Measurements from ENCODE around the gene MRTO4.
"Not testable (repeated sequence)": the region's sequence is repeated elsewhere in the genome, so short reads cannot be mapped to it uniquely, and the experiment has no call there.

Gene MRTO4

DNA sequence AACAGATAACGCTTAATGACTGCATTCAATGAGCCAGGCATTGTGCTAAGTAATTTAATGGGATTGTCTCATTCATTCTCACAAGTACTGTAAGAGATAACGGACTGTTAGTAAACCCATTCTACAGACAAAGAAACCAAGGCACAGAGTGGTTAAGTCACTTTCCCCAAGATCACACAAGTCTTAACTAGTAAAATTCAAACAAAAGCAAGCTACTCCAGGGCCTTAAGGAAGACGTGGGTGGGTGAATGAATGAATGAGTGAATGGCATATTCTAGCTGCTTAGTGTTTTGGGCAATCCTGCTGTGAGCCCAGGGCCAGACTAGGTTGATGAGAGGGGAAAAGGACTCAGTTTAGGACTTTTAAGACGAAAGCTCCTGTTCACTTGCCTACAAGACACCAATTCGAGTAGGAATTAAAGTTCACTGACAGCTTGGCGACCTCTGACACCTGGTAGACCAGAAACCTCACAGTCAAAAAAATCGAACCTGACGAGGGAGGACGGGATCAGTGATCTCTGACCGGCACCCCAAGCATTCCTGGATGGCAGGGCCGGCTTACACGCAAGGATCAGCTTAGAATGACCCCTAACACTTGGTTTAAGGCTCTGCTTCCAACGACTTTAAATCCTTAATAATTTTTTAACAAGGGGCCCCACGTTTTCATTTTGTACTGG, 838 bp upstream of the MRTO4 start:
- peak overlapping the region; percentile 100 for H3K4me3 ChIP-seq (ENCODE audit: low read length)
- TF ChIP-seq ZNF274 (IDR thresholded peaks at IDR 0.05; ENCODE audit: low read depth, low read length): no peak

DNA sequence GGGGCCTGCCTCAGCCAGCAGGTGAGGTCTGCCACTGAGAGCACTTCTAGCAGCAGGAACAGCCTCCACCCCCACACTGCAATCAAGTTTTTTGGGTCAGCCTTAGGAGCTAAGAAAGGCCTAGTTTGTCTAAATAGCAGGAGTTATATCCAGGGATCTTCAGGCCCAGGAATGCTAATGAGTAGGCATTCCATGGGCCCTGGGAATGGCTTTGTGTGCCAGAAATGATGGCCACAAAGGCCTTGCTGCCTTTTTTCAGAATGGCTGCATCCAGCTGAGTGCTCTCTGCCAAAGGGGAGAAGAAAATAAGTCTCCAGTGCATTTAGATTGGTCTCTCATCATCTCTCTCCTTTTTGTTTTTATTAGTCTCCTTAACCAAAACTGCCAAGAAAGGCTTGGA, 2.8 kb downstream of the MRTO4 start:
- no peak for TF ChIP-seq ZNF274 (IDR thresholded peaks at IDR 0.05; ENCODE audit: low read depth, low read length)
- no peak overlapping the region for H3K4me3 ChIP-seq (ENCODE audit: low read length)

DNA sequence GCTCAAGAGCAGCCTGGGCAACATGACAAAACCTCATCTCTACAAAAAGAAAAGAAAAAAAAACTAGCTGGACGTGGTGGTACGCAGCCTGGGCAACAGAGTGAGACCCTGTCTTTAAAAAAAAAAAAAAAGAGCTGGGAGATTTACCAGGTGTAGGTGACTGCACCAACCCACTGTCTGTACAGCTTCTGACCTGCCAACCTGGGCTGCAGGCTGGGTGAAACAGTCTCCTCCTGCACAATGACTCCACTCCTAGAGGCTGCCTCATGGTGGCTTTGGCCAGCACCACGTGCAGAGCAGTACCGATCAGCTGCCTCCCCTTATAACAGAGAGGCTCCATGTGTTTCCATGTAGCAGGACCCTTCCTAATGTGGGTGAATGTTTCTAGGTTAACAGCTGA, 3.7 kb downstream of the MRTO4 start:
- H3K4me3 ChIP-seq (ENCODE audit: low read length): no peak overlapping the region
- TF ChIP-seq ZNF274 (IDR thresholded peaks at IDR 0.05; ENCODE audit: low read depth, low read length): no peak

DNA sequence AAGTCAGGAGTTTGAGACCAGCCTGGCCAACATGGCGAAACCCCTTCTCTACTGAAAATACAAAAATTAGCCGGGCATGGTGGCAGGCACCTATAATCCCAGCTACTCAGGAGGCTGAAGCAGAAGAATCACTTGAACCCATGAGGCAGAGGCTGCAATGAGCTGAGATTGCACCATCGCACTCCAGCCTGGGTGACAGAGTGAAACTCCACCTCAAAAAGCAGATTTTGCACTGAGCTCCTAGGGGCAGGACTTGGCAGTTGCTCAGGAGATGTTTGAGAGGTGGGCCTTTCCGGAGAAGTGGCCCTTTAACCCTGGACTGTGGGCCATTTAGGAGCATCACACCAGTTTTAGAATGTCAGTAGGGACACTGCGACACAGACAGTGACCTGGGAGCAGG, 4.7 kb downstream of the MRTO4 start:
- H3K4me3 ChIP-seq (ENCODE audit: low read length): not testable (repeated sequence)

- no peak for TF ChIP-seq ZNF274 (IDR thresholded peaks at IDR 0.05; ENCODE audit: low read depth, low read length)
- no peak overlapping the region for H3K4me3 ChIP-seq (ENCODE audit: low read length)
These were observed 5.7 kb downstream of the MRTO4 start for GRCh38 chr1:19257178-19257914.

GRCh38 chr1:19258353-19258752, 6.7 kb downstream of the MRTO4 start:
- H3K4me3 ChIP-seq (ENCODE audit: low read length): no peak overlapping the region
- no peak for TF ChIP-seq ZNF274 (IDR thresholded peaks at IDR 0.05; ENCODE audit: low read depth, low read length)

DNA sequence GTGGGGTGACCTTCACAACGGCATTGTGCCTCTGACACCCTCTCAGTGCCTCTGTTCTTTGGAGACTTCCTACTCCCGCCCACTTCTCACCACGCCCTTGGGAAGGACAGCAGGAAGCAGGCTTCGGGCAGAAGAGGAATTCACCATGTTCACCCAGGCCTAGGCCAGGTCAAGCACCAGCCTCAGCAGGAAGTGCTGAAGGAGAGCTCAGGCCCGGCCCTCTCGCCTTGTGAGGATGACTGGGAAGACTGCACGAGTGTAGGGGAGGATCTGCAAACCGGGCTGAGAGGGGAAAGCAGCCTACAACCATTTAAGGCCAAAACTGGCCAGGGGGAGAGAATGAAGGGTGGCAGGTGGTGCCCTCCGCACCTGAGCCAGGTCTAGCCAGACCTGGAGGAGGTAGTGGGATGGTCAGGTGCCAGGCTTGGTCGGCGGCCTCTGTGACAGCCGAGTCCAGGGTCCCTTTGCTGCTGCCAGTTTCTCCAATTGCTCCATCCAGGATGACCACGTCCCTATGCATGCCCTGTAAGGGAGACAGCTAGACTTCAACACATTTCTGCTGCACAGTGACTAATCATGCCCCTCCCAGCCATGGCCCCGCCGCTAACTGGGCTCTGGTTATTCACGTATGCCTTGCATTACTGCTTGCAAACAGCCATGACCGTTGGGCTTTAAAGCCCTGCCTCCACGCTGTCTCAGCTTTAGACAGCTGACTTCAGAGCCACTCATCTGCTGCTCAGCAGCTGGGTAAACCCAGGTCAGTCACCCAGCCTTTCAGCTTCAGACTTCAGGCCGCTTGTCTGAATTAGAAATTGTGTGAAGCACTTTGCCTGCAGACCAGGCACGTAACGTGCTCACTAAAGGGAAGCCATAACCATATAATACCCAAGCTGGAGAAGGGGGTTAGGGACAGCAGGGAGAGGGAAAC, 8.9 kb downstream of the MRTO4 start:
- no peak for TF ChIP-seq ZNF274 (IDR thresholded peaks at IDR 0.05; ENCODE audit: low read depth, low read length)
- no peak overlapping the region for H3K4me3 ChIP-seq (ENCODE audit: low read length)

DNA sequence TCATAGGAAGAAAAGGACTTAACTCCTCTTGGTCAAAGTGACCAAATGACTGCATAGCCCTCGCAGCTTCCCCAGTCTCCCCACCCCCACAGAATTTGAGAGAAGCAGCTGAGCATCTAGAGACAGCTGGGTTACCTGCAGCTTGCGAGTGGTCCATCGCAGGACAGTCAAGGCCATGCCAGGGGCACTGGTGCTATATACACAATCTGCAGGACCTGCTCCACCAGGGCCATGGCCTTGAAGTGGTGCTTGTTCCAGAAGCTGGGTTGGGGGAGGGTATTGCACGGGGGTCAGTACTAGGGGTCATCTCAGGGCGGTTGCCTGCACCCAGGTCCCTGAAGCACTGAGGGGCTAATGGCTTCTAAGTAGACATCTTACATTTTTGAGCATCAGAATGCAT, 10.4 kb downstream of the MRTO4 start:
- H3K4me3 ChIP-seq (ENCODE audit: low read length): no peak overlapping the region
- TF ChIP-seq ZNF274 (IDR thresholded peaks at IDR 0.05; ENCODE audit: low read depth, low read length): no peak

- no peak overlapping the region for H3K4me3 ChIP-seq (ENCODE audit: low read length)
- TF ChIP-seq ZNF274 (IDR thresholded peaks at IDR 0.05; ENCODE audit: low read depth, low read length): no peak
These were observed 11.1 kb downstream of the MRTO4 start for GRCh38 chr1:19262744-19263143.

DNA sequence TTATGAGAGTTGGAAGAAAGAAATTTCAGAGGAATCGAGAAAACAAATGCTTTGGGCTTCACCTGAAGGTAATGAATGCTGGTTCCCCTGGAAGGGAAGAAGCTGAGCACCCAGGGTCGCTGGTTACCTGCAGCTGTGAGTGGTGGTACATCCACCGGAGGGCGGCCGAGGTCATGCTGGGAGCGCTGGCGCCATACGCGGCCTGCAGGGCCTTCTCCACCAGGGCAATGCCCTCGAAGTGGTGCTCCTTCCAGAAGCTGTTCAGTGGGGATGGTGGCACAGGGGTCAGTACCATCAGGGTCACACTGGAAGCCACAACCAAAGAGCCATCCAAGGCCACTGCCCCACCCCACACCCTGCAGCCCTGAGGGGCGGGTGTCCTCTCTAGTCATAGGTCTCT, 16.8 kb downstream of the MRTO4 start:
- H3K4me3 ChIP-seq (ENCODE audit: low read length): no peak overlapping the region
- TF ChIP-seq ZNF274 (IDR thresholded peaks at IDR 0.05; ENCODE audit: low read depth, low read length): no peak

- not testable (repeated sequence) for H3K4me3 ChIP-seq (ENCODE audit: low read length)
These were observed 18.1 kb downstream of the MRTO4 start for GRCh38 chr1:19269427-19270342.

DNA sequence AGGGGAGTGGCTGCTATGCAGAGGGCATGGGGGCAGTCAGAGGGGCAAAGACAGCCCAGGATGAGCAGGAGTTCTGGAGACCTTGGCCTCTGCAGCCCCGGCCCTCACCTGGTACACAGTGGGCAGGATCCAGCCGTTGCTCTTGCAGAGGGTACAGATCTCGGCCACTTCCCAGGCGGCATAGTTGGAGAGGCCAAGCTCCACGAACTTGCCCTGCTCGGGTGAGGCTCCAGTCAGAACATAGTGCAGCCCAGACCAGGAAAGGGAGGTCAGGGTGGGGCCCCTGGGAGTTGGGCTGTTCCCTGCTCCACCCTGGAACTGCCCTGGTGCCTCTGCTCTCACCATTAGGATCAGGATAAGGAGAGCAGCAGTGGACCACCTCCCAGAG, 18.7 kb downstream of the MRTO4 start:
- H3K4me3 ChIP-seq (ENCODE audit: low read length): not testable (repeated sequence)

GRCh38 chr1:19272064-19272463, 20.5 kb downstream of the MRTO4 start:
- H3K4me3 ChIP-seq (ENCODE audit: low read length): no peak overlapping the region
- no peak for TF ChIP-seq ZNF274 (IDR thresholded peaks at IDR 0.05; ENCODE audit: low read depth, low read length)
